ENCODE measurements around the gene DCLK1. TPM values are rescaled to one million over a fixed set of nuclear protein-coding genes. Genes with fewer than 3 reads are reported as not detected.

DCLK1 gene
- total and polyA plus RNA-seq, 8 donors: 10.5 to 20.5 (median 12.8) TPM

DNA sequence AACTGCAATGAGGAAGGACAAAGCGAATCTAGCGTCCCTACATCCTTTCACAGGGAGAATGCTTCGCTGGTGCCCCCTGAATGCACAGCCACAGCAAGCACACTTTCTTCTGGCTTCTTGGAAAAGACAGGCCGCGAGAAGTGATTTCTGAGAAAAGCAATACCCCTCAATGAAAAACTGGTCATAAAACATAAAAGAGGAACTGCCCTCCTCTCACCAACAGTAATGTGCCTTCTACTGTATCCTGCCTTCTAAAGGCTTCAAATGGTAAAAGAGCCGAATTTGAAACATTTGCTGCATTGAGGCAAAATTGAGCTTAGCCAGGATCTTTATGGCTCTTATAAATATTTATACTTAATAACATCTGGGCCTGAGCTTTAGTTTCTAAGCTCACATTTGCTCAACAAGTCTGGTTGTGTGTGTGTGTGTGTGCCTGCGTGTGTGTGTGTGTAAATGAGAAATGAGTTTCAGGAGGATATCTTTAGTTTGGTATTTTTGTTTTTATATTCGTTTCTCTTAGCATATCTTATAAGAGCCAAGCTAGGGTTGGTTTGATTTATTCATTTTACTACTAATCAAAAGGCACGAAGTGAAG, 408.6 kb downstream of the DCLK1 start:
- Histone ChIP-seq H3K4me1 (peaks cover 0 to 9% of the 10 kb centered on the region in 2 donors), H3K36me3 (no peaks in the 10 kb centered on the region), H3K27me3 (no peaks in the 10 kb centered on the region), H3K4me3 (no peak overlapping the region), H3K9me3 (no peaks in the 10 kb centered on the region), H3K27ac (no peak overlapping the region)
- TF ChIP-seq, protein P1, sequence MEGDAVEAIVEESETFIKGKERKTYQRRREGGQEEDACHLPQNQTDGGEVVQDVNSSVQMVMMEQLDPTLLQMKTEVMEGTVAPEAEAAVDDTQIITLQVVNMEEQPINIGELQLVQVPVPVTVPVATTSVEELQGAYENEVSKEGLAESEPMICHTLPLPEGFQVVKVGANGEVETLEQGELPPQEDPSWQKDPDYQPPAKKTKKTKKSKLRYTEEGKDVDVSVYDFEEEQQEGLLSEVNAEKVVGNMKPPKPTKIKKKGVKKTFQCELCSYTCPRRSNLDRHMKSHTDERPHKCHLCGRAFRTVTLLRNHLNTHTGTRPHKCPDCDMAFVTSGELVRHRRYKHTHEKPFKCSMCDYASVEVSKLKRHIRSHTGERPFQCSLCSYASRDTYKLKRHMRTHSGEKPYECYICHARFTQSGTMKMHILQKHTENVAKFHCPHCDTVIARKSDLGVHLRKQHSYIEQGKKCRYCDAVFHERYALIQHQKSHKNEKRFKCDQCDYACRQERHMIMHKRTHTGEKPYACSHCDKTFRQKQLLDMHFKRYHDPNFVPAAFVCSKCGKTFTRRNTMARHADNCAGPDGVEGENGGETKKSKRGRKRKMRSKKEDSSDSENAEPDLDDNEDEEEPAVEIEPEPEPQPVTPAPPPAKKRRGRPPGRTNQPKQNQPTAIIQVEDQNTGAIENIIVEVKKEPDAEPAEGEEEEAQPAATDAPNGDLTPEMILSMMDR (IDR thresholded peaks at IDR 0.05): no peak
- DNase-seq (no peak), ATAC-seq (no peak)
- intact Hi-C loops (cut with DNase I): no loop called here

DNA sequence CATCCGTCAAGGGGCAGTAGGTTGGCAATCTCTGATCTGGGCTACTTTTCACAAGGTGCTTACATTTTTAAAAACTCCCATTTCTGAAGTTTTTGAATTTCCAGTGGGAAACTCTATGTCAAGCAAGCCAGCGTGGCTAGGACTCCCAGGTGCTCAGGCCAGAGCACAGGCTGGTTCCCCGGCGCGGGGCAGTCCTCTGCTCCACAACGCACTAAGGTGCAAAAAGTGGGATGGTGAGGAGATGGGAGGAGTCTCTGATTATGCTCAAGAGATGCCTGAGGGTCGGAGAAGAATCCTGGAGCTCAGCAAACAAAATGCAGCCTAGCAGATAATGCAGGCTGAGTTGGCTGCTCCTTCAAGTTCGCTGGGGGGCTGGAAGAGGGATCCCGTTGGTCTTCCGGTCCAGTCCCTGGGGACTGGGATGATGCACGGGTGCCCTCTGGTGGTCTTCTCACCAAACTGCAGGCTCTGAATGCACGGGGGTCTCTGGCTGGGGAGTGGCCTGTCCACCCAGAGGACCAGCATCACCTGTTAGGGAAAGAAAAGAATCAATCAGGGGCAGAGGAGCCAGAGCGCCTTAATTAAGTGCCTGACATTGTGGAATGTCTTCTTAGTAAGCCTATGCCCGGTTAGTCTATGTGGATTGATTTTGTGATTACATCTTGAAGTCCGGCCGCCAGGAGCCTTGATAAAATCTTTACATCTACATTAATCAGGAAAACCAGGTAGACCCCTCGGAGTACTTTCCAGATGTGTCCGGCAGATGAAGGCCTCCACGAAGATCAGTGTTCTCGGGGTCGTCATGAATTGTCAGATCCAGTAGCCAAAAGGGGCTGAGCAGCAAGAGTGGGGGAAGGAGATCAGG, 410.3 kb downstream of the DCLK1 start:
- H3K36me3 ChIP-seq: no peaks in the 10 kb centered on the region
- no peak overlapping the region for H3K27ac ChIP-seq
- peak in 2 of 4 donors; percentile 57 to 74 for DNase-seq
- no peaks in the 10 kb centered on the region for H3K9me3 ChIP-seq
- TF ChIP-seq, protein P1 (IDR thresholded peaks at IDR 0.05): peak; percentile 76 to 98
- ATAC-seq: peak; percentile 76
- no peaks in the 10 kb centered on the region for H3K27me3 ChIP-seq
- no peak overlapping the region for H3K4me3 ChIP-seq
- intact Hi-C loops (cut with DNase I): no loop called here
- H3K4me1 ChIP-seq: peaks cover 0 to 9% of the 10 kb centered on the region in 2 donors

DNA sequence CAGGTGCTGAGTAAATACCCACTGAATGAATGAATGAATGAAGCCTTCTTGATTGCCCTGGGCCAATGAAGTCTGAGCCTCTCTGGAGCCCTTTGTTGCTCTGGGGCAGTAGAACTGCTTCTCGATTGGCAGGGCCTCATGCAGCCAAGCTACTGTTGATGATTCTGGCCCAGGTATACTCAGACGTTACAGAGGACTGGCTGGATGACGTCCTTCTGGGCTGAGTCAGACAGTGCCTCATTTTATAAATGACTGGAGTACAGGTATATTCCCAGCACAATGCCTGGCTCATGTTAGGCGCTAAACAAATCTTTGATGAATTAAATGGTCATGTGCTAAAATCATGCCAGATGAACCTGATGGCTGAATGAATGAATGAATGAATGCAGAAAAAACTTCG, 410.9 kb downstream of the DCLK1 start:
- H3K4me3 ChIP-seq: no peak overlapping the region
- ATAC-seq (peak; percentile 50), DNase-seq (no peak)
- H3K9me3 ChIP-seq: no peaks in the 10 kb centered on the region
- intact Hi-C loops (cut with DNase I): no loop called here
- H3K36me3 ChIP-seq: no peaks in the 10 kb centered on the region
- H3K27ac ChIP-seq: no peak overlapping the region
- TF ChIP-seq, protein P1 (IDR thresholded peaks at IDR 0.05): no peak
- H3K27me3 ChIP-seq: no peaks in the 10 kb centered on the region
- peaks cover 0 to 9% of the 10 kb centered on the region in 2 donors for H3K4me1 ChIP-seq

Other genes starting within 250 kb of the DCLK1 start
- gene SOHLH2, start 83.2 kb upstream of the DCLK1 start, total RNA-seq: under 1 TPM in 1 of 2 donors, not detected in 1; 0.29 TPM
- 1 to 10 TPM in 5 of 6 donors, under 1 TPM in 1; 0.92 to 4.8 (median 2.9) TPM for gene SOHLH2, start 83.2 kb upstream of the DCLK1 start, polyA plus RNA-seq (ENCODE audit: insufficient read length in 6 of 6)
- gene CCDC169, start 166.4 kb upstream of the DCLK1 start, total RNA-seq: 1 to 10 TPM in 1 of 2 donors, under 1 TPM in 1; 0.76 to 2.6 TPM
- 10 to 100 TPM in 1 of 6 donors, 1 to 10 TPM in 5; 4.6 to 10.2 (median 7.2) TPM for gene CCDC169, start 166.4 kb upstream of the DCLK1 start, polyA plus RNA-seq (ENCODE audit: insufficient read length in 6 of 6)
- 10 to 100 TPM; 59.1 to 73.7 TPM for gene SPART, start 215.0 kb upstream of the DCLK1 start, total RNA-seq
- 100 to 1,000 TPM in 2 of 6 donors, 10 to 100 TPM in 4; 91.0 to 111 (median 93.2) TPM for gene SPART, start 215.0 kb upstream of the DCLK1 start, polyA plus RNA-seq (ENCODE audit: insufficient read length in 6 of 6)

Measured in left lung (tissue), 10 donors.